GM03348 (cell line): Measurements from ENCODE around the gene SH3RF3.
A peak's percentile ranks its signal among the peaks of the same experiment; 100 is the strongest.
"Not testable (repeated sequence)": the region's sequence is repeated elsewhere in the genome, so short reads cannot be mapped to it uniquely, and the experiment has no call there.

Source experiments
- DNase-seq: peaks from one replicate; pipeline ENCODE4 v3.0.0; 2012; ENCODE audit warnings: low spot score

The SH3RF3 gene

DNA sequence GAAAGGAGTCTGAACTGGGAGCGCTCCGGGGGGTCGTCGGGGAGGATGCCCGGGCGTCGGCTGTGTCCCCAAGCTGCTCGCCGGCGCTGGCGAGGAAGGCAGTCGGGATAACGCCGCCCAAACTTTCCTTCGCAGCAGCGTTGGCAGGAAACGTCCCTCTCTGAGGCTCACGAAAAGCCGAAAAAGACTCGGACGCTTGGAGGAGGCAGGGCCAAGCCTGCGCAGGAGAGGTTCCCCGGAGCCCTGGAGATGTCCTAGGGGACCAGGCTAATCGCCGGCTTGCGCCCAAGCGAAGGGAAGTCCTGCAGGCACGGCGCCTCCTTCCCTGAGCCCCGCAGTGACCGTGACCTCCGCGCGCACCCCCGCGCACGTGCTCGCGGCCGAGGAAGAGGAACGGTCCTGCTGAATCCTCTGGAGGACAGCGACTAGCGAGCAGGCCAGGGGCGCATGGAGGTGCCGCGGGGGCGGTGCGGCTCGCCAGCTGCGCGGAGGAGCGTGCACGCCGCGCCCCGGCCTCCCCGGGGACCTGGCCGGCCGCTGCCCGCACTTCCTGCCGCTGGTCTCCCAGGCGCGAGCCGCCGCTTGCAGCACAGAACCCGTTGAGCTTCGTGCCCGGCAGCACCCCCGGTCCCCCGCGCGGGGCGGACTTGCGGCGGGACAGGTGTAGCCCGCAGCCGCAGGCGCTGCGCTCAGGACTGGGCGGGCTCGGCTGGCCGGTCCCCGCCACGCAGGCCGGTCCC, at the start of gene SH3RF3:
SH3RF3 (plus strand) TSS at position 590 of the 740 bp plus-strand sequence.
- DNase-seq: peak; percentile 71

DNA sequence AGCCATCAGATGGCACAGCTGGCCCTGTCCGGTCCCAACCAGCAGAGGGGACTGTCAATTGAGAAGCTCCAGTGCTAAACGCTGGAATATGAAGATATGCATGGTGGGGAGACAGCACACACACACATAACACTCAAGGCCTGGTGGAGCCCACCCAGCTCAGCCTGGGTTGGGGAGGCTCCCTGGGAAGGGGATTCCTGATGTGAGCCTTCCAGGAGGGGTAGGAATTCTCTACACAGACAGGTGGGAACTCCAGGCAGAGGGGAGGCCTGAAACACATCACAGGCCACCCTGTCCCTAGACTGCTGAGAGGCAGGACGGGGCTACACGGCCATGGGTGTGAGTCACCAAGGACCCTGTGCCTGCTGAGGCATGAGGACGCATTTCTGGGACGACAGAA, 49.4 kb upstream of the SH3RF3 start:
- DNase-seq: no peak

DNA sequence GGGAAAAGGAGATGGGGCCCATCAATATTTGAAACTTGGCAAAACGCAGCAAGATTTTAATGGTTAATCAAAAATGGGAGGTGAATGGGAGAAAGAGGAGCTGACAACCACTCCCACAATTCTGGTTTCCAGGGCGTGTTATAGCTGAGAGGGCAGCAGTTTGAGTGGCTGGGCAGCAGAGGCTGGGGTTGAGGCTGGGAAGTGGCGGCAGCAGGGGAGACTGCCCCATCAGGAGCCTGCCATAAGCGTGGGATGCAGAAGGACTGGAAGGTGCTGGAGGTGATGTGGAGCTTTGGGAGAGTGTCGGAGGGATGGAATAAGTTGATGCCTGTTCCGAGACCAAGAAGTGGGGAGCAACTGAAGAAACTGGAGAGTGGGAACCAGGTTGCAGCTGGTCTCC, 48.9 kb upstream of the SH3RF3 start:
- no peak for DNase-seq

DNA sequence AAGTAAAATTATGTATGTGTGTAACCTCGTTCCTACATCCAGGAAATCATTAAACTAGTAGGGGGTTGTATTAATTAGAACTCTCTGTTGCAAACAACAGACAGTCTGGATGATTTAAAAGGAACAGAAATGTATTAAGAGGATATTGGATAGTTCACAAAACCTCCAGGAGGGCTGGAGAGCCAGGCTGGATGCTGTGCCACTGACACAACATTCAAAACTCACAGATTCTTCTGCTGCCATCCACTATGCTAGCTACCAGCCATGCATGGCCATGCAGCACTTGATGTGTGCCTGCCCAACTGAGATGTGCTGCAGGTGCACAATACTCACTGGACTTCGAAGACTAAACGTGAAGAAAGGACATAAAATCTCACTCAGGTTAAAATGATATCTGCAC, 48.2 kb upstream of the SH3RF3 start:
- DNase-seq: no peak

DNA sequence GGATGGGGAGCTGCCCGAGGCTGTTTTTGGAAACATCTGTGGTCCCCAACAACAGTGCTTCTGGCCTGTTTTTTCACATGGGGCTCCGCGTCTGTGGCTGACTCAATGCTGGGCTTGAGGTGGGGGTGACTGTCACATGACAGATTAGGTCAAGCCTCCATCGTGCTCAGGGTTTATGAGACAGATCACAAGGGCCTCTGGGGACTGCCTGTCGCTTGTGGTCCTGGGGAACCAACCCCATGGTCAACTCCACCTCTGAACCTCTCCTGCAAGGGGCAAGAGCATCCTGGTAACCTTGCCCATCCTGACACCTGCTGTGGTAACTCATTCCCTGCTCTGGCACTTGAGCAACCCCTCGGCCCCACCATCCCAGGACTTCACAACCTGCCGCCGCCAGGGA, 47.6 kb upstream of the SH3RF3 start:
- DNase-seq: no peak

DNA sequence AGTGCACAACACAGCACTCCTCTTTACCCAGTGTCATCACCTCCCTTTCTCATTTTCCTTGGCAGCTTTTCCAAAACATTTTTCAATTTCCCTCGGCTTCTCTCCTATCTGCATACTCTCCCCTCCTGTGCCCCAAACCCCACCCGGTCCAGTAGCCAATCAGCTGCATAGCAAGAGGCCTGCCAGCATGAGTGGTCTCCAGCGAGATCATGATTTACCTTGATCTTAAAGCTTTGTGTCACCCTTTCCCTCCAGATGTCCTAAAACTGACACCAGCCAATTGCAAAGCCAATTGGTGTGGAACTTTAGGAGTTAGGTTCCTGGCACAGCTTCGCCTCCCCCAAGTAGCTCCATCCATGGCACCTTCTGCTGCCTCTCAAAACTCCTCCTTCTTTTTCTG, 45.2 kb upstream of the SH3RF3 start:
- DNase-seq: no peak

DNA sequence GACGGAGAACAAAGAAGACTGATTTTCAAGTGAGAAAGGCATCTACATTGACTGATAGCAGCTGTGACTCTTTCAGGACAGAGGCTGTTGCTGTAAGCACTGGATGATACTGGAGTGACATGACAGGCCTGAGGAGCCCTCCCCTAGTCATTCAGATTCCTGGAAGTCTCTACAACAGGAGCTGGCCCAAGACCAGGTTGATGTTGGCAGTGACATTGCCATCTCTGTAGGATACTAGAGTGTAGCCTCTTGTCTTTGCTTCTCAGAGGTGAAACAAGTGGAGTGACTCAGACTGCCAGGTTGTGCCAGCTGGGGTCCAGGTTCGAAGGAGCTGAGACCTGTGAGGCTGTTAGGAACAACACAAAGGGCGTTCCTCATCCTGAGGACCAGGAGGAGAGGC, 44.7 kb upstream of the SH3RF3 start:
- DNase-seq: no peak

DNA sequence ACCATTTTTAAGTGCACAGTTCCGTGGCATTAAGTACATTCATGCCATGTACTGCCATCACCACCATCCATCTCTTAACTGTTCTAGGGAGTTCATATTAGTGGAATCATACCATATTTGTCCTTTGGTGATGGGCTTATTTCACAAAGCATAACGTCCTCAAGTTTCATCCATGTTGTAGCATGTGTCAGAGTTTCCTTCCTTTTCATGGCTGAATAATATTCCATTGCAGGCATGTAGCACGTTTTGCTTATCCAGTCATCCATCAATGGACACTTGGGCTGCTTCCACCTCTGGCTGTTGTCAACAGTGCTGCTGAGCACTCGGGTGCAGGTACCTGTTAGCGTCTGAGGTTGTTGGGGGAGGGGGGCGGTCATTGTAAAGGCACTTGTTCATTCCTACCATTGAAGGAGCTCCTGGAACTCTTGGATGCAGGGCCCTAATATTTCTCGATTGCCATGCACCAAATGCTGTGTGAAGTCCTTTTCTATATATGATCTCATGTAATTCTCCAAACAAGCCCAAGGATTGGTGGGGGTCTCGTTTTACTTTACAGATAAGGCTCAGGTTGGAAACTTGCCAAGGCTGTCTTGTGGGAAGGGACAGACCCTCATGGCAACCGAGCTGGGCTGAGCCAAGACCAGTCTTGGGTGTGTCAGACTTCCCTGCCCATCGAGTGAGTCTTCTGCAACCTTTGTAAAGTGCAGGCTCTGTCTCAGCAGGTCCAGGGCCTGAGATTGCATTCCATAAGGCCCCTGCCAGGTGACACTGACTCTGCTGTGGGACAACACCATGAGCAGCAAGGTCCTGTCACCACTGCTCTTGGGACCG, 42.9 kb upstream of the SH3RF3 start:
- no peak for DNase-seq

DNA sequence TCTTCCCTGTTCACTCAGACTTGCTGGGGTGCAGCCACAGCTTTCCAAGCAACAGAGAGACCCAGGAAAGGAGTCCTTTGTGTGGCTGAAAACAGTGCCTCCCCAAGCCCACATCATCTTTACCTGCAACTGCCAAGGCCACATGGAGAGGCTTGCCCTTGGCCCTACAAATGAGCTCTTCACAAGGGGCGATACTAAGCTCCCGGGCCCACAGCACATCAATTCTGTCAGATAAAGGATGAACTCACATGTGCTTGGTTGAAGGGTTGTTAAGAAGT, 42.3 kb upstream of the SH3RF3 start:
- DNase-seq: no peak

DNA sequence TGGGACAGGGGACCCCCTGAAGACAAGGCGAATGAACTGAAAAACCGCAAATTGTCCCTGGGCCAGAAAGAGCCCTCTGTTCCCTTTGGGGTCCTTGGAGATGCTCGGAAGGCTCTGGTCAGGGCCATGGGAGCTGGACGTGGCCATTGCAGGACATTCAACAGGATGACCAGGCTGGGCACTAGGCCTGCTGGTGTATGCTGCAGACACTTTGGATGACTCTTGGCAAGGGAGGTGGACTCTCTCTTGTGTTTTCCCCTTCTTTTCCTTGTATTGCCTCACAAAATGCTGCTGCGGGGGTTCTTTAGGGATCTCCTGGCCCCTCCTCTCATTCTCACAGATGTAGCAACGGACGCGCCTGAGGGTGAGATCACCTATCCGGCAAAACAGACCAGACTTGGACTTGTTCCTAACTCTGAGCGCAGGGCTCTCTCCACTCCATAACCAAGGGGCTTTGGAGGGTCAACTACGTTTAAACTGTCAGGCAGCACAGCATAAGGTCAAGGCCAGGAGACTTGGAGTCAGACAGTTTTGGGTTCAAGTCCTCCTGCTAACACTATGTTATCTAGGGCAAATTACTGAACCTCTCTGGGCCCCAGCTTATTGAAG, 41.8 kb upstream of the SH3RF3 start:
- no peak for DNase-seq

DNA sequence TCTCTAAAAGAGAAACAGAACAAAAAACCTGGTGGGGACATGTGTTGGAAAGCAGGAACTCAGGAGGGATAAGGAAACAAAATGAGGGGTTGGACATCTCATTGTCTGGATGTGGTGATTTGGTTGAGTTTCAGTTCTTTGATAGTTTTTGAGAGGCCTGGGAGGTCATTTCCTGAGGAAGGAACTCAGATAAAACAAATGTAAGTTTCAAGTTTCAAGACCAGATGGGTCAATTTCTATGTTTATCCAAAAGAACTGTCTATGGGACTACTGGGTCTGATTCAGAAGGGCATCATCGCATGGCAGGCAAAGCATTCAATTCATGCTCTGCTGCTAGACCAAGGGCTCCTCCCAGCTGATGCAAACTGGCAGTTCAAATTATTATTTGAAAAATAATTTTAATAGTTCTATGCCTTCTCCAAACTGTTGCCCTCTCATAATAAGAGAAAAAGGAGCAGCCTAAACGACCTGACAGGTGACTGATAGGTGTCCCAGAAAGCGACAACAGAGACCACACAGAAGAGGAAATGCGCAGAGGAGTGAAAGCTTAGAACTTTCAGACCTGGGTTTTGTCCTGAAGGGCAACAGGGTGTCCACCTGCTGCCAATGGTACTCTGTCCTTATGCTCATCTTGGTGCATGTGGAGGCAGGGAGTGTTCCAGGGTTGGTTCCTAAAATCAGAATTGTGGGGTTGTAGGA, 39.3 kb upstream of the SH3RF3 start:
- DNase-seq: no peak

DNA sequence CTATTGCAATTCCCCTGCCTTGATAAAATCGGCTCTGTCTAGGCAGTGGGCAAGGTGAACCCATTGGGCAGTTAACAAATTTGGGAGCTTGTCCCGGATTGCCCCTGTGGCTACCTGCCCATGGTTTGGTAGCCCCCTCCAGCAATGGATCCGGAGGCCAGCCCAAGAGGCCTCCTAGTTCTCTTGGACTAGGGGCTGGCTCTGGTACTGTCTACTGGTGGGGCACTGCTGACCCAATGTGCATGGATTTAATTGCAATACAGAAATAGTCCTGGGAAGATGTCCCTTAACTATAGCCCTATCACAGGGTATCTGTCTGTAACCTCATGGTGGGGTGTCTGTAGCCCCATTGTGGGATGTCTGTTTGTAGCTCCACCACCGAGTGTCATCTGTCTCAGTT, 37.5 kb upstream of the SH3RF3 start:
- DNase-seq: no peak

DNA sequence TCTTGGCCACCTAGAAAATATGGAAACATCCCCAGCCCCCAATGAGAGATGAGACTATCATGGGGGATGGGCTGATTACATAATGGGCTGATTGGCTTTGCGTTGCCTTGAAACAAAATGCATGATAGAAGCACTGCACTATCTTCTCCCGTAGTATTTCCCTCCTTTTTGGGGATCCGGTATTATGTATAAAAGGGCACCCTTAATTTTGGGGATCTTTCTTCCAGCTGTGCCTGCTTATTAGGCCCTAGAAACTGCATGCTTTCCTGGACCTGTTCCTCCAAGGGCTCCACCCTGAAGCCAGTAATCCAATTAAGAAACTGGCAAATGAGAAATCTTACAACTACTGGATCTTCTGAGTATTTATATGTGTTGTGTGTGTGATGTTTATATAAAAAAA, 34.9 kb upstream of the SH3RF3 start:
- no peak for DNase-seq

DNA sequence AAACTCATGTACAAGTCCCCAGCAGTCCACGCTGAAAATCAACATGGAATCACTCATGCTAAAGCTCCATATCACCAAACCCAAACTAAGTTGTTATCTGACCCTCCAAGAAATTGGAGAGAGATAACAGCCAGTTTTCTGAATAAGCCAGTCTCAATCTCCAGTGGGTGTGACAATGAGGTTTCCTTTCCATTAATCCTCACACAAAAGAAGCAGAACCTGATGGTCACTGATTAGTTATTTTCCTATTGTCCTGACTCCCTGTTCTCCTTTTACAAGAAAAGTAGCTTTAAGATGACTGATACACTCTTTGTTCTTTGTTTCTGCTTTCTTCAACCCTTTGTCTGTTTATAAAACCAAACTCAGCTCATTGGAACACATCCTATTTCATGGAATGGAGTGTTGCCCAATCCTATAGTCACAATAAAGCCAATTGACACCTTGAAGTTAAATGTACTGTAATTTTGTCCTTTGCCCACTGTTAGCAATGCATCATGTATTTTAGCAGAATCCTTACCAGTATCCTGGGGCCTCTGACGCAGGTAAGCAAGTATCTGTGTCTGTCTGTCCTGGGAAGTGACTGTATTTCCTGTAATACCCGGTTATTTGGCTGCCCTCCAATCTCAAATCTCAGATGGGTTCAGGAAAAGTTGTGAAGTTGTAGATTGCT, 30.6 kb upstream of the SH3RF3 start:
- DNase-seq: no peak

DNA sequence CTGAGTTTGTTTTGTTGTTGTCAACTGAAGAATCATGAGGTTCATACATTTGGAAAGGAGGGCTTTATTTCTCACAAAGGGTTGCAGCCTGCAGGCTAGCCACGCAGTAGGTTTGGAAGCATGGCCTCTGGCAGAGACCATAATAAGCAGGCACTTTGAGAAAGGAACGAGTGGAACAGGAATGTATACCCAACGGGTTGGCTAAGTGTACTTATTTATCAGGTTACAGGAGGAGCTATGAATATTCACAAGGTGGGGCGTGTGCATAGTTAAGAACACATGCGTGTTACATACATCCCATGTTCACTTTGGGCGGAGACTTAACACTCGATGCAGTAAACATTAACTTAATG, 30.1 kb upstream of the SH3RF3 start:
- DNase-seq: no peak

DNA sequence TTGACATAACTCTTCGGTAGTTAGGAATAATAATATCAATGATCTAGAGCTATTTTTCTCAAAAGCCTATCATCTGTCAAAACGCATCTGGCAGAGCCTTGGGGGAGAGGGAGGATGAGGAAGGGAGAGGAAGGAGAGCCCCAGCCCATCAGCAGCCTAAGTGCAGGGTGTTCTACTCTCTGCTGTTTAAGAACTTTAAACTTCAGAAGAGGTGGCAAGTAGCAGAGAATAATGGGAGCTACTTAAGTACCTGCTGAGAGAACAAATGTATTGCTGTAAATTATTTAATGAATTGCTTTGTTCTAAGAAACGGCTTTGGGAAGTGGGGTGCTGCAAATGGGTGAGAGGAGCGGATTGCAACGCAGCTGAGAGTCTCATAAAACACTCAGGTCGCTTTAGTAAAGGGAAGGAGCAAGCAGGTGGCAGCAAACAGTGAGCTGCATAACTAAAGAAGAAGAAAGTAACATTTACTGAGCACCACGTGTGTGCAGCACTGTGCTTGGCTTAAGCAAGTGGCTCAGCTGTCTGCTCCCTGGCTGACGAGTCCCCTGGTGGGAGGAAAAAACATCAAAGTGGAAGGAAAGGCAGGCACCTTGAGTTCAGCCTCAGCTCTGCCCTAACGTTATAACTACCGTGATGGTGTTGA, 26.3 kb upstream of the SH3RF3 start:
- no peak for DNase-seq

DNA sequence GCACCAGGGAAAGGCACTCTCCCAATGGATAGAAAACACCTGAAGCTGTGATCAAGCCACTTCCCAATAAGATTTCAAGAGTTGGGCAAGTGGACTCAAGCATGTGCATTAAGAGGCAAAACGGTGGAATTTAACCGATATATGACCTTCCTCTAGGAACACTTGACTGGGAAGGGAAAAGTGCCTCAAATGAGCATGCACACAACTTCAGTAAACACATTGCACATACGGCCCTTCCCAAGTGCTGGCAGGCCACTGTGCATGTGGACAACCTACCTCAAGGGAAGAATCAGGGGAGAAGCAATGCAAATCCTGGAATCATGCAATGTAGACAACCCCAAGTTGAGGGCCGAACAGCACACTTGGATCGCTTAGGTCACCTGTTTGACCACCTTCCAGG, 23.9 kb upstream of the SH3RF3 start:
- no peak for DNase-seq

DNA sequence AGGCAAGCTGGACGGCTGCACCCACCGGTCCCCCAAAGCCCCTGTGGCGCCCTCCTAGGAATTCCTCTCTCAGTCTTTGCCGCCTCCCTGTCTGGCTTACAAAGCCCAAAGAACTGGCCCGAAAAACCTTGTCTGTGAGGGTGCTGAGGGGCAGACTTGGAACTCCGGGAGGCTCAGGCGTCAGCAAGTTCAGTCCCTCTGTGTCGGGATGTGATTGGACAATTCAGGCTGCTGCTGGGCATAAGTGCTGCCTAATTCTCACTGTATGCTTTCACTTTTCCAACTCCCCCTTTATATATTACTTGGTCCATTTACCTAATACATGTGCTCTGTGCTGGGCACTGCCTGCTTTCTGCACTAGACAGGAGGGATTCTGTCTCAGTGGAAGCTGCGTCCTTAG, 20.3 kb upstream of the SH3RF3 start:
- DNase-seq: no peak

DNA sequence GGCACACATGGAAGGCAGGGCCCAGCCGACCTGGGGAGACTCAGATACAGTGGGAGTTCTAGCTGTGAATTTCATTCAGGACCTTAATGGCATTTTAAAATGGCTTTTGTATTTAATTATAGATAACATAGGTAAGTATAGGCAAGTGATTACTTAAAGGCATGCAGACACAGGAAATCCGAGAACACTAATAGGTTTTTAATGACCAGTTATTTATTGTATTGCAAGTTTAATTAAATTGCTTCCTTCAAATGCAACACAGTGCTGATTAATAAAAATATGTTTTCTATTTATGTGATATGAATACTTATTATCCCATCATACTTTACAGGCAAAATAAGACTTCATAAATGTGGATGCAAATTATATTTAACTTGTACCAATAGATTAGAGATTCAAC, 19.7 kb upstream of the SH3RF3 start:
- DNase-seq: no peak

DNA sequence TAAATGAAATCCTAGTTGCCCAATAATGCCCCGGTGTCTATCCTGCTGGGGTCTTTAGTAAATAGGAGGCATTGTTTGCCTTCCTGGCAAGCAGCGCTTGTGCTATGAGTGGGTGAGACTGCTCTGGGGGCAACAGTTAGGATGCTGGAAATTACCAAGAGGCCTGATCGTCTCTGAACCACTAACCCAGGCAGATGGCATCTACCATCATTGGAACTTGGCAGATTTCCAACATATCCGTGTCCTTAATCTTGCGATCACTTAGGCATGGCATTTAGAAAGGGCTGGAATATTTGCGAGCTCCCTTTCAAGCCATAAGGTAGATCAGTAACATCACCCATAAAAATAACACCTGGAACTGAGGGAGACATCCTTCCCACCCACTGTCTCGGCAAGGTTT, 18.8 kb upstream of the SH3RF3 start:
- no peak for DNase-seq

DNA sequence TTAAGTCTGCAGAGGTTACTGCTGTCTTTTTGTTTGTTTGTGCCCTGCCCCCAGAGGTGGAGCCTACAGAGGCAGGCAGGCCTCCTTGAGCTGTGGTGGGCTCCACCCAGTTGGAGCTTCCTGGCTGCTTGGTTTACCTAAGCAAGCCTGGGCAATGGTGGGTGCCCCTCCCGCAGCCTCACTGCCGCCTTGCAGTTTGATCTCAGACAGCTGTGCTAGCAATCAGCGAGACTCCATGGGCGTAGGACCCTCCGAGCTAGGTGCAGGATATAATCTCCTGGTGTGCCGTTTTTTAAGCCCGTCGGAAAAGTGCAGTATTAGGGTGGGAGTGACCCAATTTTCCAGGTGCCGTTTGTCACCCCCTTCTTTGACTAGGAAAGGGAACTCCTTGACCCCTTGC, 11.8 kb upstream of the SH3RF3 start:
- DNase-seq: not testable (repeated sequence)

DNA sequence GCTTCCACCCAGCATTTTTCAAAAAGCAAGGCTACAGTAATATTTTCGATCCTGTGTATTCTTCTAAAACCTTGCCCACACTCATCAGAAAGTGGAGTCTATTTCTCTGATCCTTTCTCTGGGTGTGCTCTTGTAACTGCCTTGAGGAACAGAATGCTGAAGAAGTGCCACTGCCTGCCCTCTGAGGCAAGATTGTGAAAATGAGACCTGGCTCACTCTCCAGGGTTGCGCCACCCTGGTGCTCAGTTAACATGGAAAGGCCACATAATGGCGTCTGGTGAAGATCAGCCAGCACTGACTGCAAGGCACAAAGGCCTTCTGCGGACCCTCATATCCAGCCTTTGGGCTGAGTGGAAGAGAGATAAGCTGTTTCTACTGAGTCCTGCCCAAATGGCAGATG, 11.2 kb upstream of the SH3RF3 start:
- DNase-seq: no peak
